H9 (cell line): Measurements from ENCODE around the gene IMMP2L. TPM values are rescaled to one million over a fixed set of nuclear protein-coding genes. Genes with fewer than 3 reads are reported as not detected.

Experiments used
- DNase-seq: peaks from one replicate; pipeline ENCODE4 v3.0.0-alpha.2; 2017
- H2AFZ ChIP-seq: one replicate; pipeline ENCODE4 v1.6.1; 2013; ENCODE audit warnings: mild to moderate bottlenecking, low read length, control low read depth, moderate library complexity
- H2AK5ac ChIP-seq: 2 replicates; pipeline ENCODE4 v1.6.1; 2013; ENCODE audit warnings: low read length, control low read depth, mixed read lengths; ENCODE audit not compliant: insufficient read length
- H2BK120ac ChIP-seq: one replicate; pipeline ENCODE4 v1.6.1; 2013; ENCODE audit warnings: low read depth, mild to moderate bottlenecking, low read length, control low read depth, inconsistent platforms; ENCODE audit not compliant: poor library complexity, severe bottlenecking
- H2BK12ac ChIP-seq: 2 replicates; pipeline ENCODE4 v1.6.1; 2013; ENCODE audit warnings: low read length, control low read depth, mixed read lengths, low read depth; ENCODE audit not compliant: insufficient read length
- H2BK15ac ChIP-seq: 2 replicates; pipeline ENCODE4 v1.6.1; 2013; ENCODE audit warnings: low read depth, low read length, control low read depth
- H2BK20ac ChIP-seq: one replicate; pipeline ENCODE4 v1.6.1; 2013; ENCODE audit warnings: low read depth, mild to moderate bottlenecking, low read length, control low read depth, inconsistent platforms; ENCODE audit not compliant: poor library complexity, severe bottlenecking
- H2BK5ac ChIP-seq: 2 replicates; pipeline ENCODE4 v1.6.1; 2013; ENCODE audit warnings: low read length, control low read depth, mixed read lengths; ENCODE audit not compliant: insufficient read length
- H3K14ac ChIP-seq: 2 replicates; pipeline ENCODE4 v1.6.1; 2013; ENCODE audit warnings: low read length, control low read depth; ENCODE audit not compliant: insufficient read depth
- H3K18ac ChIP-seq: 2 replicates; pipeline ENCODE4 v1.6.1; 2013; ENCODE audit warnings: low read depth, mild to moderate bottlenecking, mixed read lengths, low read length, control low read depth; ENCODE audit not compliant: insufficient read length
- H3K23ac ChIP-seq: 2 replicates; pipeline ENCODE4 v1.6.1; 2013; ENCODE audit warnings: low read length, control low read depth, mixed read lengths, low read depth; ENCODE audit not compliant: insufficient read length
- H3K23me2 ChIP-seq: 2 replicates; pipeline ENCODE4 v1.6.1; 2013; ENCODE audit warnings: low read depth, mild to moderate bottlenecking, mixed read lengths, low read length, control low read depth; ENCODE audit not compliant: insufficient read length, poor library complexity, severe bottlenecking
- H3K27ac ChIP-seq: 2 replicates; pipeline ENCODE4 v1.5.1; 2013; ENCODE audit warnings: low read length, control low read depth, mixed read lengths, low read depth; ENCODE audit not compliant: insufficient read length
- H3K27me3 ChIP-seq: 2 replicates; pipeline ENCODE4 v1.6.1; 2013; ENCODE audit warnings: low read length, control low read depth, inconsistent platforms; ENCODE audit not compliant: insufficient read depth
- H3K4ac ChIP-seq: 2 replicates; pipeline ENCODE4 v1.6.1; 2013; ENCODE audit warnings: low read depth, mild to moderate bottlenecking, control low read depth, inconsistent platforms, low read length, moderate library complexity
- H3K4me1 ChIP-seq: 2 replicates; pipeline ENCODE4 v1.6.1; 2013; ENCODE audit warnings: low read length, control low read depth, inconsistent platforms; ENCODE audit not compliant: insufficient read depth
- H3K4me2 ChIP-seq: 2 replicates; pipeline ENCODE4 v1.6.1; 2013; ENCODE audit warnings: low read length, control low read depth, mixed read lengths; ENCODE audit not compliant: insufficient read length, insufficient read depth
- H3K56ac ChIP-seq: 2 replicates; pipeline ENCODE4 v1.6.1; 2013; ENCODE audit warnings: low read depth, mild to moderate bottlenecking, mixed read lengths, low read length, control low read depth; ENCODE audit not compliant: insufficient read length
- H3K79me1 ChIP-seq: 2 replicates; pipeline ENCODE4 v1.6.1; 2013; ENCODE audit warnings: low read depth, mild to moderate bottlenecking, moderate library complexity, low read length, control low read depth, inconsistent platforms; ENCODE audit not compliant: insufficient read depth, poor library complexity, severe bottlenecking
- H3K79me2 ChIP-seq: 2 replicates; pipeline ENCODE4 v1.6.1; 2013; ENCODE audit warnings: low read length, control low read depth, inconsistent platforms; ENCODE audit not compliant: insufficient read depth
- H3K9ac ChIP-seq: 2 replicates; pipeline ENCODE4 v1.6.1; 2013; ENCODE audit warnings: low read length, control low read depth, mixed read lengths; ENCODE audit not compliant: insufficient read length; ENCODE audit errors: extremely low read depth
- H3K9me3 ChIP-seq: one replicate; pipeline ENCODE4 v1.6.1; 2013; ENCODE audit warnings: low read depth, low read length, inconsistent platforms; ENCODE audit not compliant: control insufficient read depth
- H3T11ph ChIP-seq: one replicate; pipeline ENCODE4 v1.6.1; 2013; ENCODE audit warnings: mild to moderate bottlenecking, low read length, control low read depth, inconsistent platforms
- H4K20me1 ChIP-seq: one replicate; pipeline ENCODE4 v1.6.1; 2013; ENCODE audit not compliant: control insufficient read depth, insufficient read length, insufficient read depth
- H4K5ac ChIP-seq: 2 replicates; pipeline ENCODE4 v1.6.1; 2013; ENCODE audit warnings: low read depth, mild to moderate bottlenecking, mixed read lengths, low read length, control low read depth; ENCODE audit not compliant: insufficient read length
- H4K8ac ChIP-seq: replicated peaks from 2 replicates; pipeline ENCODE4 v1.6.1; 2013; ENCODE audit warnings: low read length, control low read depth, mixed read lengths, low read depth; ENCODE audit not compliant: insufficient read length
- H4K91ac ChIP-seq: 2 replicates; pipeline ENCODE4 v1.6.1; 2013; ENCODE audit warnings: low read depth, mild to moderate bottlenecking, moderate library complexity, mixed read lengths, low read length, control low read depth; ENCODE audit not compliant: insufficient read length
- H3K27ac Mint-ChIP-seq, 3 experiments: 2 replicates in 2 of 3; 3 replicates in 1 of 3; pipeline ENCODE4 v1.8.0; 2020 to 2021; ENCODE audit warnings: mixed read lengths in 3 of 3, mild to moderate bottlenecking in 1 of 3, moderate library complexity in 1 of 3
- H3K27me3 Mint-ChIP-seq: 2 replicates; pipeline ENCODE4 v1.8.0; 2021; ENCODE audit warnings: low read depth, mild to moderate bottlenecking, moderate library complexity, mixed read lengths
- H3K36me3 Mint-ChIP-seq, 3 experiments: 2 replicates in 2 of 3; 3 replicates in 1 of 3; pipeline ENCODE4 v1.8.0; 2020 to 2021; ENCODE audit warnings: low read depth in 3 of 3, mixed read lengths in 3 of 3; ENCODE audit not compliant: insufficient read depth in 1 of 3
- H3K4me1 Mint-ChIP-seq, 2 experiments: 2 replicates each; pipeline ENCODE4 v1.8.0; 2020; ENCODE audit warnings: mixed read lengths in 2 of 2
- H3K4me3 Mint-ChIP-seq, 2 experiments: 2 replicates in 1 of 2; 3 replicates in 1 of 2; pipeline ENCODE4 v1.8.0; 2020 to 2021; ENCODE audit warnings: mild to moderate bottlenecking in 2 of 2, mixed read lengths in 2 of 2, moderate library complexity in 1 of 2
- H3K9me3 Mint-ChIP-seq, 2 experiments: 2 replicates in 1 of 2; 3 replicates in 1 of 2; pipeline ENCODE4 v1.8.0; 2020; ENCODE audit warnings: mild to moderate bottlenecking in 2 of 2, mixed read lengths in 2 of 2, moderate library complexity in 1 of 2
- WGBS: extraction: QIAGEN DNeasy Blood & Tissue Kit; methylation state at CpG from one replicate; pipeline ENCODE4 v1.1.7; 2013; ENCODE audit warnings: missing lambda C conversion rate, low lambda C conversion rate, mixed read lengths; ENCODE audit not compliant: insufficient read length; ENCODE audit errors: extremely low coverage; 5-methylcytosine and 5-hydroxymethylcytosine counted together
- total RNA-seq: library from RNA; stranded (reverse); gene quantifications from 2 replicates; pipeline ENCODE4 v1.2.1, GENCODE V29; 2021
- TF ChIP-seq, protein P1 (sequence below): fragments of 200-600 bp; sonication (generic); conservative IDR thresholded peaks from 3 replicates; pipeline ENCODE4 v1.8.0; 2021; ENCODE audit warnings: antibody characterized with exemption, mild to moderate bottlenecking

Gene IMMP2L
- total RNA-seq, 1 experiment from 2014 or later, result 14.7 TPM

DNA sequence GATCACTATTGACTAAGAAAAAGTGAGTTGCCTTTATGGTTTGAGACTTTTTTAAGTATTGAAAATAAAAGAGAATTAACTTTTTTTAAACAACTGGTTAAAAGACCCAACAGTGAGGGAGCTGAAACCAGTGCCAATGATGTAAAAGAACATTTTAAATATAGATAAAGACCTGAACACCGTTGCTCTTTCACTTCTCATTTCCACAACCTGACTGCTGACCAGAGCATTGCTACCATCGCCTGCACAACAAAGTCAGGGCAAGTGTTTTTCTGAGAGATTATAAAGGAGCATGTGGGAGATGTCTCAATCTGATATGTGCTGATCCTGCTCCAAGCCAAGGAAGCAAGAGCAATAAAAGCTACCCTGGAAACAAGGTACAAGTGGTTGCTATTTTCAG, 34.7 kb downstream of the IMMP2L start:
- Histone ChIP-seq H4K91ac (no peak overlapping the region), H3K79me2 (no peaks in the 10 kb centered on the region), H3K23me2 (no peaks in the 10 kb centered on the region), H2BK20ac (no peak overlapping the region), H4K8ac (no peak overlapping the region), H3K4me1 (no peaks in the 10 kb centered on the region), H2AK5ac (no peak overlapping the region), H3T11ph (no peak overlapping the region), H3K9ac (no peak overlapping the region), H3K18ac (no peak overlapping the region), H3K14ac (no peak overlapping the region), H2BK12ac (no peak overlapping the region), H4K20me1 (no peaks in the 10 kb centered on the region), H3K27me3 (no peaks in the 10 kb centered on the region), H2BK15ac (no peak overlapping the region), H3K23ac (no peak overlapping the region), H3K4me2 (no peak overlapping the region), H3K79me1 (no peaks in the 10 kb centered on the region), H4K5ac (no peak overlapping the region), H3K9me3 (no peaks in the 10 kb centered on the region), H2BK5ac (no peak overlapping the region), H3K27ac (no peak overlapping the region), H3K56ac (no peak overlapping the region), H2BK120ac (no peak overlapping the region), H3K4ac (no peak overlapping the region), H2AFZ (no peak overlapping the region)
- TF ChIP-seq, protein P1, sequence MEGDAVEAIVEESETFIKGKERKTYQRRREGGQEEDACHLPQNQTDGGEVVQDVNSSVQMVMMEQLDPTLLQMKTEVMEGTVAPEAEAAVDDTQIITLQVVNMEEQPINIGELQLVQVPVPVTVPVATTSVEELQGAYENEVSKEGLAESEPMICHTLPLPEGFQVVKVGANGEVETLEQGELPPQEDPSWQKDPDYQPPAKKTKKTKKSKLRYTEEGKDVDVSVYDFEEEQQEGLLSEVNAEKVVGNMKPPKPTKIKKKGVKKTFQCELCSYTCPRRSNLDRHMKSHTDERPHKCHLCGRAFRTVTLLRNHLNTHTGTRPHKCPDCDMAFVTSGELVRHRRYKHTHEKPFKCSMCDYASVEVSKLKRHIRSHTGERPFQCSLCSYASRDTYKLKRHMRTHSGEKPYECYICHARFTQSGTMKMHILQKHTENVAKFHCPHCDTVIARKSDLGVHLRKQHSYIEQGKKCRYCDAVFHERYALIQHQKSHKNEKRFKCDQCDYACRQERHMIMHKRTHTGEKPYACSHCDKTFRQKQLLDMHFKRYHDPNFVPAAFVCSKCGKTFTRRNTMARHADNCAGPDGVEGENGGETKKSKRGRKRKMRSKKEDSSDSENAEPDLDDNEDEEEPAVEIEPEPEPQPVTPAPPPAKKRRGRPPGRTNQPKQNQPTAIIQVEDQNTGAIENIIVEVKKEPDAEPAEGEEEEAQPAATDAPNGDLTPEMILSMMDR, result no peak
- no peaks in the 10 kb centered on the region for H3K9me3 Mint-ChIP-seq
- no peak for DNase-seq
- H3K36me3 Mint-ChIP-seq, result no peaks in the 10 kb centered on the region
- no CpG with 5 or more reads among the region's 2 CpGs for WGBS
- H3K4me3 Mint-ChIP-seq, result no peak overlapping the region
- no peaks in the 10 kb centered on the region for H3K4me1 Mint-ChIP-seq
- no peak overlapping the region for H3K27ac Mint-ChIP-seq
- H3K27me3 Mint-ChIP-seq, result no peaks in the 10 kb centered on the region
